SU-DHL-6 (cell line): ENCODE measurements around the gene LMNA.

Source experiments
- CTCF ChIP-seq: fragments of 200-600 bp; sonication (generic); IDR thresholded peaks from one replicate; pipeline ENCODE4 v1.5.1; 2017; ENCODE audit warnings: antibody characterized with exemption, mild to moderate bottlenecking, low read length, moderate library complexity; ENCODE audit not compliant: insufficient read depth, poor library complexity, severe bottlenecking
- EZH2phosphoT487 ChIP-seq: fragments of 200-600 bp; sonication (generic), shearing (Covaris generic); conservative IDR thresholded peaks from 2 replicates; pipeline ENCODE4 v1.6.1; 2018; ENCODE audit warnings: mild to moderate bottlenecking, antibody characterized with exemption, low read length, moderate library complexity, mixed read lengths

GRCh38 chr1:156165083-156165482 lies 50.6 kb downstream of the LMNA start:
- TF ChIP-seq CTCF, result no peak
- TF ChIP-seq EZH2phosphoT487, result no peak
